ENCODE measurements around the gene KIF15. TPM values are rescaled to one million over a fixed set of nuclear protein-coding genes. Genes with fewer than 3 reads are reported as not detected.

KIF15 gene
- total RNA-seq, 4 donors from 2014 or later: 0.85 to 32.2 (median 2.6) TPM

DNA sequence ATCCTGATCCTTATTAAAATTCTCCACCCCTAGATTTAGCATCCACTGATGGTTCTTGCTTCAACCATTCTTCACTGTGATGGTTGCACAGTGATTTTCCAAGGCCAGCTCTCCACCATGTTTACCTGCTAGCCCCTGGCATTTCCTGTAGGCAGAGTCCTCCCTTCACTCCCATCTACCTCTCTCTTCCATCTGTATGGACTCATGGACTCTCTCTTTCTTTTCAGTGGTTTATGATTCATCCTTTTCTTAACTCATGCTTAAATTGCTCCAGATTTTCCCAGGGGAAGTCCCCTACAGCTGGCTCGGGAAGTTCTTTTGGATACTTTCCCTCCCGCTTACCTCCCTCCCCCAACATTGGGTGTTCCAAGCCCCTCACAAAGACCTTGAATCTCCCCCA lies 131.5 kb downstream of the KIF15 start:
- Histone ChIP-seq H3K27ac (no peak overlapping the region), H3K27me3 (no peaks in the 10 kb centered on the region), H3K36me3 (no peaks in the 10 kb centered on the region)

DNA sequence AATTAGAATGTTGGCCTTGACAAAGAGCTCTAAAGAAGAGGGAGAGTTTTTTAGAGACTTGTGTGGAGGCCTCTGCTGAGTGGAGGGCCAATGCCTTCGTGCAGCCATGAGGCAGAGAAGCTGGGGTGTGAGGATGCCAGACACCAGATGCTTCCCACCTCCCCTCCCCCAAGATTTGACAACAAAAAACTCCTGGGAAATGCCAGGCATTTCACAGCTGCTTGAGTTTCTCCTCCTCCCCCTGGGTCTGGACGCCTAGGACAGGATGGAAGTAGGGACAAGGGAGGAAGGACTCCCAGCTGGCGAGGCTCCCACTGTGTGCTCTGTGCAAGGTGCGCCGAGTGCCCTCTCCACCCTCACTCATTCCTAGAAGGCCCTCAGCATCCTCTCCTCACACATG lies 132.9 kb downstream of the KIF15 start:
- DNase-seq: no peak
- H3K27me3 ChIP-seq: no peaks in the 10 kb centered on the region
- H3K27ac ChIP-seq: no peak overlapping the region
- H3K9me3 ChIP-seq: no peaks in the 10 kb centered on the region
- H3K36me3 ChIP-seq: no peaks in the 10 kb centered on the region
- no peak overlapping the region for H3K4me3 ChIP-seq
- H3K4me1 ChIP-seq: no peaks in the 10 kb centered on the region
- TF ChIP-seq CTCF (IDR thresholded peaks at IDR 0.05) (no peak), POLR2A (IDR thresholded peaks at IDR 0.05) (no peak)

More for the DNA sequence above, 131.5 kb downstream of the KIF15 start:
- DNase-seq: no peak
- no peaks in the 10 kb centered on the region for H3K9me3 ChIP-seq
- no peak overlapping the region for H3K4me3 ChIP-seq
- TF ChIP-seq CTCF (IDR thresholded peaks at IDR 0.05): no peak
- H3K4me1 ChIP-seq: no peaks in the 10 kb centered on the region

DNA sequence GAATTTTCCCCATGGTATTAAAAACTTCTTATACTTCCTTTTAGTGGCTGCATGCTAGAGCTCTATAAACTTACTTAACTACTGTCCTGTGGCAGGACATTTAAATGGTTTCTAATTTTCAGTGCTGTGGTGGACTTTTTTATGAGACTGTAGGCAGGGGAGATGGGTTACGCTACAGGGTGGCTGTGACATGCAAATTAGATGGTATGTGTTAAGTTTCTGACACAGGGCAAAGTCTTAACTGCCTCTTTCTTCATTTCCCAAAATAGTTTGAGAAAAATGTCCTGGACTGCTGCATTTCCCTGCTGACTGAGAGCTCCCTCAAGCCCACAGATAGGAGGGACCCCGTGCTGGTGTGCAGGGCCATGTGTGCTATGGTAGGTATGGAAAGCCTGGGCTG lies 134.8 kb downstream of the KIF15 start:
- no peaks in the 10 kb centered on the region for H3K4me1 ChIP-seq
- no peak overlapping the region for H3K4me3 ChIP-seq
- TF ChIP-seq POLR2A (IDR thresholded peaks at IDR 0.05) (no peak), CTCF (IDR thresholded peaks at IDR 0.05) (no peak)
- no peaks in the 10 kb centered on the region for H3K9me3 ChIP-seq
- no peaks in the 10 kb centered on the region for H3K27me3 ChIP-seq
- H3K36me3 ChIP-seq: no peaks in the 10 kb centered on the region
- no peak overlapping the region for H3K27ac ChIP-seq
- DNase-seq: no peak

DNA sequence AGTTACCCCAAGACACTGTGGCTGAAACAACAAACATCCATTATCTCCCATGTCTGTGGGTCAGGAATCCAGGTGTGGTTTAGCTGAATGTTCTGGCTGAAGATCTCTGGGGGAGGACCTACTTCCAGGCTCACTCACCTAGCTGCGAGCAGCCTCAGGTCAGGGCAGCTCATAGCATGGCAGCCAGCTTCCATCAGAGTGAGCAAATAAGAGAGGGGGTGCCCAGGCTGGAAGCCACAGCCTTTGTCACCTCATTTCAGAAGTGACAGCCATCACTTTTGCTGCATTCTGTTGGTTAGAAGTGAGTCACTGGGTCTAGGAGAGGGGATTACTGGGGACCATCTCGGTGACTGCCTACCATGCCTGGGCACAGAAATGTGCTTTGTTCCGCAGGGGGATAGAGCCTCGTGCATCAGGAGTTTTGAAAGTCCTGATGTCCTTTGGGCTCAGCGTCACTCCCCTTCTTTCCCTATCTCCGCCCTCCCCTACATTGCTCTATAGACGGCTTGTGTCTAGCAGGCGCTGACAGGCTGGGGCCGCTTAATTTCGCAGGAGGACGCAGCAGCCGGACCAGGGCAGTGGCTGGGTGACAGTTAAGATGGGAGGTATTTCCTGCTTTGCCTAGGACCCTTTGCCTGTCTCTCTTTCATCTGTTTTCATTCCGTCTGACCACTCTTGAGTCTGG lies 138.2 kb downstream of the KIF15 start:
- Histone ChIP-seq H3K9me3 (no peaks in the 10 kb centered on the region), H3K36me3 (no peaks in the 10 kb centered on the region), H3K27me3 (no peaks in the 10 kb centered on the region), H3K4me3 (no peak overlapping the region), H3K27ac (no peak overlapping the region), H3K4me1 (no peaks in the 10 kb centered on the region)
- TF ChIP-seq CTCF (IDR thresholded peaks at IDR 0.05) (no peak), POLR2A (IDR thresholded peaks at IDR 0.05) (no peak)
- peak in 1 of 3 donors; percentile 29 for DNase-seq

- Histone ChIP-seq H3K4me3 (no peak overlapping the region), H3K27ac (no peak overlapping the region), H3K27me3 (no peaks in the 10 kb centered on the region), H3K9me3 (no peaks in the 10 kb centered on the region), H3K36me3 (no peaks in the 10 kb centered on the region), H3K4me1 (no peaks in the 10 kb centered on the region)
- DNase-seq: no peak
- no peak for TF ChIP-seq POLR2A (IDR thresholded peaks at IDR 0.05)
- TF ChIP-seq CTCF (IDR thresholded peaks at IDR 0.05): no peak
These were observed 141.0 kb downstream of the KIF15 start for GRCh38 chr3:44902628-44903027.

Other genes with a start within 250 kb of the KIF15 start
- 1 to 10 TPM; 3.2 to 5.8 (median 4.1) TPM for gene ZKSCAN7, start 206.6 kb upstream of the KIF15 start, total RNA-seq
- gene ZNF660, start 176.8 kb upstream of the KIF15 start, total RNA-seq: 1 to 10 TPM in 2 of 4 donors, under 1 TPM in 2; 0.54 to 1.2 (median 0.98) TPM
- gene ZNF197, start 136.8 kb upstream of the KIF15 start, total RNA-seq: 10 to 100 TPM; 10.5 to 19.1 (median 14.7) TPM
- gene ZNF35, start 113.1 kb upstream of the KIF15 start, total RNA-seq: 10 to 100 TPM in 2 of 4 donors, 1 to 10 TPM in 2; 7.2 to 21.5 (median 10.3) TPM
- gene ZNF502, start 49.1 kb upstream of the KIF15 start, total RNA-seq: 1 to 10 TPM; 2.3 to 5.0 (median 3.5) TPM
- gene ZNF501, start 32.2 kb upstream of the KIF15 start, total RNA-seq: 1 to 10 TPM; 1.0 to 9.9 (median 4.1) TPM
- gene KIAA1143, start 175 bp upstream of the KIF15 start, total RNA-seq: 10 to 100 TPM in 2 of 4 donors, 1 to 10 TPM in 2; 8.9 to 21.5 (median 10.9) TPM
- 10 to 100 TPM in 2 of 4 donors, 1 to 10 TPM in 2; 8.9 to 12.6 (median 10.6) TPM for gene TMEM42, start 100.1 kb downstream of the KIF15 start, total RNA-seq
- gene TGM4, start 112.8 kb downstream of the KIF15 start, total RNA-seq: not detected
- gene ZDHHC3, start 214.4 kb downstream of the KIF15 start, total RNA-seq: 100 to 1,000 TPM in 3 of 4 donors, 10 to 100 TPM in 1; 70.1 to 190 (median 152) TPM
- 10 to 100 TPM; 19.8 to 66.0 (median 28.6) TPM for gene EXOSC7, start 214.4 kb downstream of the KIF15 start, total RNA-seq